ENCODE results near the gene VPS26A.

- TF ChIP-seq CTCF (conservative IDR thresholded peaks at IDR 0.05 in 1 of 2, IDR thresholded peaks at IDR 0.05 in 1 of 2; ENCODE audit: extremely low read depth in 1 of 2, insufficient read depth in 1 of 2, low read depth in 1 of 2, low read length in 2 of 2) (peak; percentile 5 to 7), EZH2 (IDR thresholded peaks at IDR 0.05; ENCODE audit: borderline replicate concordance, low read length) (no peak)
These were observed 17.3 kb downstream of the VPS26A start for GRCh38 chr10:69141304-69141703.
